GM19035 (cell line): ENCODE data around the gene RING1.

Experiments used
- ATAC-seq: cut with Tn5 transposase; IDR thresholded peaks from one replicate; pipeline ENCODE4 v1.9.1; 2021; ENCODE audit not compliant: unreplicated experiment

The RING1 gene

GRCh38 chr6:33208091-33208967 lies at the start of gene RING1:
TSS of gene RING1 (plus strand) at chr6:33208500. CDS start at chr6:33208823, 323 bp downstream.
- peak; percentile 47 for ATAC-seq

GRCh38 chr6:33160096-33160495 lies 48.2 kb upstream of the RING1 start:
- no peak for ATAC-seq

- ATAC-seq: no peak
These were observed 47.5 kb upstream of the RING1 start for GRCh38 chr6:33160728-33161344.

DNA sequence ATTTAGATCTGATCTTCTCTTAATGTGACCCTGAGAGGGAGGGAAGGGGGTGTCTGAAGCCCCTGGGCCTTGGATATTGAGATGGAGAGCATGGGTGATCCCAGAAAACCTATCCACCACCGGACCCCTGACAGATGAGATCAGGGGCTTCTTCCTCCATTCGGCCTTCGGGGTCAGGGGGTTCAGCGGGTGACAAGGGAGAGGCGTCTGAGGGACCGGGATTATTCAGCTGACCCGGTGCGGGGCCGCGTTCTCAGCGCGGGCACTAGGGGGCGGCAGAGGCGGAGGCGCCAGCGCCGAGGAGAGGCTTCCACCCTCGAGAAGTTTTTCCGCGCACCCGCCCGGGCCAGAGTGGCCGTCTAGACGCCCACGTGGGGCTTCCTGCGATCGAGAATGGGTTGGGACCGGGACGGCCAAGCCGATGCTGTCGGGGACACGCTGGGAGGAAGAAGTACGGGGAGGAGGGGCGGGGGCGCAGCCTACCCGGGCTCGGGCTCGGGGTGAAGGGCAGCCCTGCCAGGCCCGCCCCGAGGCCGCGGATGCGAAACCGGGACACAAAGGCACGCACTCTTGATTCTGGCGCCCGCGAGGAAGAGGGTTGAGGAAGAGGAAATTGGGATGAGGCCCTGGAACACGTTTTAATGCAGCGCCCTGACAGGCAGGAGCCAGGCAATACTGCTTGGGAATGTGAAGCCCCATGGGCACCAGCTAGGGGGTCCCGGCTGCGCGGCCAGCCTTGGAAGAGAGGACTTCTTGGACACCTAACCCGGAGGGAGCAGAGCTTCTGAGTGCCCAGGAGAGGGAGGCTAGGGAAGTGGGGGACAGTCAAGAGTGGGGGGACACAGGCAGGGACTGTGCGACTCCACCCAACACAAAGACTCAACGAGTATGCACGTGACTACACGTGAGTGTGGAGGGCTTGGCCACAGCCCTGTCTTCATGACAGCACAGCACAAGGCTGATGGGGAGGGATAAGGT lies 46.7 kb upstream of the RING1 start:
- ATAC-seq: no peak

- no peak for ATAC-seq
These were observed 44.8 kb upstream of the RING1 start for GRCh38 chr6:33163540-33163939.

GRCh38 chr6:33164176-33164575 lies 44.1 kb upstream of the RING1 start:
- no peak for ATAC-seq

- no peak for ATAC-seq
These were observed 43.5 kb upstream of the RING1 start for GRCh38 chr6:33164665-33165373.

GRCh38 chr6:33165581-33166258 lies 42.6 kb upstream of the RING1 start:
- no peak for ATAC-seq

GRCh38 chr6:33166363-33166762 lies 41.9 kb upstream of the RING1 start:
- no peak for ATAC-seq

GRCh38 chr6:33166811-33167210 lies 41.5 kb upstream of the RING1 start:
- no peak for ATAC-seq

- ATAC-seq: no peak
These were observed 40.7 kb upstream of the RING1 start for GRCh38 chr6:33167374-33168283.

DNA sequence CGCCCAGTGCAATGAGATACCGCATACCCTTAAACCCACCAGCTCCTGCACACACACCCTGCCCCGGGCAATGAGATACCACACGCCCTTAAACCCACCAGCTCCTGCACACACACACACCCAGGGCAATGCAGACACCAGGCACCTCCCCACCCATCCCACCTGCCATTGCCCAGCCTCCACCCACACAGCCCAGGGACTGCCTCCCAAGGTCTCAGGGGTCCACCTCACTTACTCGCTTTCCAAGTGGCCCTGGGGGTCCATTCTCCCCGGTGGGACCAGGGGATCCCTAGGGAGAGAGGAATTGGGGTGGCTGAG lies 40.1 kb upstream of the RING1 start:
- no peak for ATAC-seq

- no peak for ATAC-seq
These were observed 39.7 kb upstream of the RING1 start for GRCh38 chr6:33168639-33169038.

DNA sequence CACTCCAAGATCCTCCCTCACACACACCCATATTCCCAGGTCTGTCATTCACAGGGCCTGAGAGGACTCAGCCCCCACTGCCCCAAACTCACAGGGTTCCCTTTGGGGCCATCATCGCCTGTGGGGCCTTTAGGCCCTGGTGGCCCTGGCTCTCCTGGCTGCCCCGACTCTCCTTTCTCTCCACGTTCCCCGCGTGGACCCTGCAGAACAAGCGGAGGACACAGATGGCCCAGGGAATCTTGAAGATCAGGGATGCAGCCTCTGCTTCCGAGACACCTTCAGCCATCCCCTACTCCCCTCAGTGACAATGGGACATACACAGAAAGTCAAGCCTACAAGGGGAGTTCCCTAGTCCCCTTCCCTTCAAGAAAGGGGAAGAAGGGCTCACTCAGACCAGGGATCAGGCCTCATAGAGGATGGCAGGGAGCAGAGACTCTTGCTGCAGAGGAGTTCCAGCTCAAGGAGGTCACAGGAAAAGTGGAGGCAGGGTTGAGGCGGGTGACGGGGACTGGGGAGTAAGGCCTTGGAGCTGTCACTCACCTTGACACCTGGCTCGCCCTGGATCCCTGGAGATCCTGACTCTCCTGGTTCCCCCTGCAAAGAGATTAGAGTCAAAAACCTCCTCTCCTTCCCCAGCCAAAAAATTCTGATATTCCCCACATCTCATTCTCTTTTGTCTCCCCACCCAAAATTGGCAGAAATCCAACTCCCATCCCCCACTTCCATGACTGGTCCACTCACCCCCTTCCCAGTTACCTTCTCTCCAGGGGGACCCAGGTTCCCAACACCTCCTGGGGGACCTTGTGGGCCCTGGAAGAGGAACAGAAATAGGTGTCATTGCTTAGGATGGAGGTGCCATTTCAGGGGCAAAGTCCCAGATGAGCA lies 38.8 kb upstream of the RING1 start:
- no peak for ATAC-seq

DNA sequence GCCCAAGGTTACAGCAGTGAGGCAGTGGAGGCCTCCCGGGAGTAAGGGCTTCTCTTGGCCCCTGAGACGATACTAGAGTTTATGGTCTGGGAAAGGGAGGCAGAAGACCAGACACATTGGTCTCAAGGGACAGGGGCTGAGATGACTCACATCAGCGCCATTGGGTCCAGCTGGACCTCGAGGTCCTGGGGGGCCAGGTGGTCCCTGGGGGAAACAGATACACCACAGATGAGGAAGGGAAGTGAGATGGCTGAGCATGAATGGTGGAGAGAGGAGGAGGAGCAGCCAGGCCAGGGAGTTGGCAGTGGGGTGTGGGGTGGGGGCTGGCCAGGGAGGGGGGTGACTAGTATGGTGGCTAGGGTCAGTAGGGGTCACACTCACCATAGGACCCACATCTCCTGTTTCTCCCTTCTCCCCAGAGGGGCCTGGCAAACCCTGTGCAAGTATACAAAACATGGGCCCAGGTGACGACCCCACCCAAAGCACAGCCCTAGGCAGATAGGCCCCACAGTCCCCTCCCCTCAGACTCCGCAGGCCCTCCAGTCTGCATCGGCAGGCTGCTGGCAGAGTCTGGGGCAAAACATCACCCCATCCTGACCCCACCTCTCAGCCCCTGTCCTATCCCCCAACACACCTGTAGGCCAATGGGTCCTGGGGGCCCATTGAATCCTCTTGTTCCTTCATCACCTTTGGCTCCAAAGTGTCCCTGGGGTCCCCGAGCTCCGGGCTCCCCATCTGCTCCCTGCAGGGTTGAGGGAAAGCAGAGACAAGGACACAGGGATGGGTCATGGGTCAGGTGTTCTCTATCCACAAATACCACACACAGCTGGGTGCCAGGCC lies 37.9 kb upstream of the RING1 start:
- ATAC-seq: no peak

DNA sequence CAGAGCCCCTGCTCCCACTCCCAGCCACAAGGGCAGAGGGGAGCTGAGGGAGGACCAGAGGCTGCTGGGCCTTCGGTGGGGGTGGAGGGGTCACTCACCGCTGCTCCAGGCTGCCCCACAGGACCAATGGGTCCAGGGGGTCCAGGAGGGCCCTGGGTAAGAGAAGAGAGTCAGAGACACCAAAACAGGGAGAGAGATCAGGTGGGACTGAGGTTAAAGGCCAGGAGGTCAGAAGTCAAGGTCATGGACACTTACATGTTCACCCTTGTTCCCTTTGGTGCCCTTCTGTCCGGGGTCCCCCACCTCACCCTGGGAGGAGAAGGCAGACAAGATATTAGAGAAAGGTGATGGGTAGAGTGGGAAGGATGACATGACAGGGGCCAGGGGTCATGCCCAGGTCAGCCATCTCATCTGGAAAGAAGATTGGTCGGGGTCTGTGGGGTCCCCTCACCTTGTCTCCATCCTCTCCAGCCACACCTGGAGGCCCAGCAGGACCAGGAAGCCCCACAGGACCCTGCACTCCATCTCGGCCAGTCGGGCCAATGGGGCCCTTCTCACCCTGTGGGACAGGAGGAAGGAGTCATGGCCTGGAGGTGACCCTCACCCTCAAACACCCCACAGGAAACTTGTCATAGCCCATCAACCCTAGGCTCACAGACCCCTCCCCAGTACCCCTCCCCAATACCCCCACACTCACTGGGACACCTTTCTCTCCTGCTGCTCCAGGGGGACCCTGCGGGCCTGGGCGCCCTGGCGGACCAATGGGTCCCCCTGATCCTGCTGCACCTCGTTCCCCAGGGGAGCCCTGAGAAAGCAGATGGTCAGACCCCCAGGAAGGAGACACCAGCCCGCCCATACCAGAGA lies 37.1 kb upstream of the RING1 start:
- no peak for ATAC-seq
